Panc1 (cell line): Measurements from ENCODE around the gene DNAH12.

ENCODE experiments used
- POLR2AphosphoS5 ChIP-seq: IDR thresholded peaks from 2 replicates; pipeline ENCODE4 v1.6.1; 2012; ENCODE audit warnings: mild to moderate bottlenecking, low read depth, low read length, moderate library complexity
- TF ChIP-seq, protein P1 (sequence below): fragments of 450-650 bp; IDR thresholded peaks from 2 replicates; pipeline ENCODE4 v1.5.1; 2017; ENCODE audit warnings: mild to moderate bottlenecking

- TF ChIP-seq, protein P1, sequence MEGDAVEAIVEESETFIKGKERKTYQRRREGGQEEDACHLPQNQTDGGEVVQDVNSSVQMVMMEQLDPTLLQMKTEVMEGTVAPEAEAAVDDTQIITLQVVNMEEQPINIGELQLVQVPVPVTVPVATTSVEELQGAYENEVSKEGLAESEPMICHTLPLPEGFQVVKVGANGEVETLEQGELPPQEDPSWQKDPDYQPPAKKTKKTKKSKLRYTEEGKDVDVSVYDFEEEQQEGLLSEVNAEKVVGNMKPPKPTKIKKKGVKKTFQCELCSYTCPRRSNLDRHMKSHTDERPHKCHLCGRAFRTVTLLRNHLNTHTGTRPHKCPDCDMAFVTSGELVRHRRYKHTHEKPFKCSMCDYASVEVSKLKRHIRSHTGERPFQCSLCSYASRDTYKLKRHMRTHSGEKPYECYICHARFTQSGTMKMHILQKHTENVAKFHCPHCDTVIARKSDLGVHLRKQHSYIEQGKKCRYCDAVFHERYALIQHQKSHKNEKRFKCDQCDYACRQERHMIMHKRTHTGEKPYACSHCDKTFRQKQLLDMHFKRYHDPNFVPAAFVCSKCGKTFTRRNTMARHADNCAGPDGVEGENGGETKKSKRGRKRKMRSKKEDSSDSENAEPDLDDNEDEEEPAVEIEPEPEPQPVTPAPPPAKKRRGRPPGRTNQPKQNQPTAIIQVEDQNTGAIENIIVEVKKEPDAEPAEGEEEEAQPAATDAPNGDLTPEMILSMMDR: no peak
- TF ChIP-seq POLR2AphosphoS5: no peak
Measured at GRCh38 chr3:57557085-57557537, 13.0 kb upstream of the DNAH12 start.
